Neural cell (in vitro differentiated cells): ENCODE data around the gene NUDCD3. TPM values are rescaled to one million over a fixed set of nuclear protein-coding genes. Genes with fewer than 3 reads are reported as not detected.

Experiments
- H2AFZ ChIP-seq: fragments of 200-600, 300-800 bp; sonication (generic), shearing (Covaris generic); 2 replicates; pipeline ENCODE4 v1.6.0; 2014; ENCODE audit warnings: low read depth, mild to moderate bottlenecking, antibody characterized with exemption, low read length, moderate library complexity
- H3F3A ChIP-seq: fragments of 200-600 bp; shearing (Covaris generic); 2 replicates; pipeline ENCODE4 v1.6.1; 2016; ENCODE audit warnings: mild to moderate bottlenecking, moderate library complexity, mixed read lengths, antibody characterized with exemption, low read length; ENCODE audit not compliant: insufficient read depth, poor library complexity, severe bottlenecking
- H3K27ac ChIP-seq: fragments of 200-600, 300-800 bp; sonication (generic), shearing (Covaris generic); 2 replicates; pipeline ENCODE4 v1.5.1; 2014; ENCODE audit warnings: mild to moderate bottlenecking, low read length, moderate library complexity
- H3K27me3 ChIP-seq: fragments of 300-800, 200-600 bp; sonication (generic), shearing (Covaris generic); 2 replicates; pipeline ENCODE4 v1.6.0; 2014; ENCODE audit warnings: mild to moderate bottlenecking, low read depth, low read length, moderate library complexity; ENCODE audit not compliant: insufficient read depth
- H3K36me3 ChIP-seq: fragments of 300-800, 200-600 bp; sonication (generic), shearing (Covaris generic); 2 replicates; pipeline ENCODE4 v1.5.1; 2014; ENCODE audit warnings: mild to moderate bottlenecking, antibody characterized with exemption, low read length, moderate library complexity; ENCODE audit not compliant: insufficient read depth
- H3K4me2 ChIP-seq: fragments of 300-800, 200-600 bp; sonication (generic), shearing (Covaris generic); 2 replicates; pipeline ENCODE4 v1.6.0; 2014; ENCODE audit warnings: mild to moderate bottlenecking, low read length
- H3K4me3 ChIP-seq: fragments of 300-800, 200-600 bp; sonication (generic), shearing (Covaris generic); 2 replicates; pipeline ENCODE4 v1.5.1; 2014; ENCODE audit warnings: mild to moderate bottlenecking, low read length, moderate library complexity
- H3K79me2 ChIP-seq: fragments of 200-600 bp; shearing (Covaris generic); replicated peaks from 2 replicates; pipeline ENCODE4 v1.6.0; 2014; ENCODE audit warnings: mild to moderate bottlenecking, low read length, moderate library complexity; ENCODE audit not compliant: insufficient read depth
- H3K9ac ChIP-seq: fragments of 300-800, 200-600 bp; sonication (generic), shearing (Covaris generic); 2 replicates; pipeline ENCODE4 v1.6.1; 2016; ENCODE audit warnings: mild to moderate bottlenecking, low read length, mixed read lengths
- H3K9me2 ChIP-seq: fragments of 200-600 bp; shearing (Covaris generic); 2 replicates; pipeline ENCODE4 v1.6.1; 2016; ENCODE audit warnings: mild to moderate bottlenecking, low read length, mixed read lengths; ENCODE audit not compliant: insufficient read depth
- H3K9me3 ChIP-seq: fragments of 200-600, 300-800 bp; sonication (generic), shearing (Covaris generic); 2 replicates; pipeline ENCODE4 v1.6.1; 2016; ENCODE audit warnings: mild to moderate bottlenecking, mixed run types, low read length, moderate library complexity, mixed read lengths
- H4K20me1 ChIP-seq: fragments of 200-600 bp; shearing (Covaris generic); 2 replicates; pipeline ENCODE4 v1.6.1; 2016; ENCODE audit warnings: mild to moderate bottlenecking, mixed run types; ENCODE audit not compliant: insufficient read depth
- CTCF ChIP-seq: fragments of 450-650 bp; IDR thresholded peaks from 2 replicates; pipeline ENCODE4 v1.5.1; 2014; ENCODE audit warnings: antibody characterized with exemption, mild to moderate bottlenecking, moderate library complexity; ENCODE audit not compliant: poor library complexity, severe bottlenecking
- EP300 ChIP-seq: fragments of 450-650 bp; conservative IDR thresholded peaks from 2 replicates; pipeline ENCODE4 v1.6.1; 2014; ENCODE audit warnings: antibody characterized with exemption, mild to moderate bottlenecking, moderate library complexity; ENCODE audit not compliant: poor library complexity, severe bottlenecking
- EZH2 ChIP-seq: fragments of 200-600, 300-800 bp; shearing (Covaris generic), sonication (generic); IDR thresholded peaks from 2 replicates; pipeline ENCODE4 v1.6.1; 2014; ENCODE audit warnings: antibody characterized with exemption, low read length, borderline replicate concordance, mild to moderate bottlenecking; ENCODE audit not compliant: insufficient read depth, poor library complexity, severe bottlenecking
- MXI1 ChIP-seq: fragments of 450-650 bp; conservative IDR thresholded peaks from 2 replicates; pipeline ENCODE4 v1.6.1; 2014; ENCODE audit warnings: antibody characterized with exemption, mild to moderate bottlenecking; ENCODE audit not compliant: poor library complexity, severe bottlenecking
- POLR2AphosphoS5 ChIP-seq: IDR thresholded peaks from 2 replicates; pipeline ENCODE4 v1.6.1; 2012
- RAD21 ChIP-seq: fragments of 450-650 bp; conservative IDR thresholded peaks from 2 replicates; pipeline ENCODE4 v1.6.1; 2014; ENCODE audit warnings: antibody characterized with exemption, mild to moderate bottlenecking, moderate library complexity
- REST ChIP-seq: IDR thresholded peaks from 2 replicates; pipeline ENCODE4 v1.6.1; 2012; ENCODE audit warnings: borderline replicate concordance
- SMC3 ChIP-seq: fragments of 450-650 bp; conservative IDR thresholded peaks from 2 replicates; pipeline ENCODE4 v1.6.1; 2014; ENCODE audit warnings: antibody characterized with exemption, mild to moderate bottlenecking, moderate library complexity; ENCODE audit not compliant: poor library complexity
- TAF1 ChIP-seq: IDR thresholded peaks from 2 replicates; pipeline ENCODE4 v1.6.1; 2012; ENCODE audit warnings: low read depth
- polyA plus RNA-seq: library from polyadenylated mRNA; depleted of rRNA; stranded (reverse); fragments of >200 nt; gene quantifications from 2 replicates; pipeline ENCODE4 v1.2.3, GENCODE V29; 2014

NUDCD3 gene
- polyA plus RNA-seq, 1 donor from 2014 or later = 69.9 TPM

GRCh38 chr7:44441079-44441478, 49.4 kb downstream of the NUDCD3 start:
- H3K9me3 ChIP-seq = no peaks in the 10 kb centered on the region
- no peaks in the 10 kb centered on the region for H3K27me3 ChIP-seq
- no peak overlapping the region for H3K9ac ChIP-seq
- H3K9me2 ChIP-seq = no peaks in the 10 kb centered on the region
- no peak overlapping the region for H3K4me3 ChIP-seq
- no peak for TF ChIP-seq SMC3
- TF ChIP-seq RAD21 = no peak
- no peak for TF ChIP-seq MXI1
- H3K79me2 ChIP-seq = peaks cover 7% of the 10 kb centered on the region
- H4K20me1 ChIP-seq = no peaks in the 10 kb centered on the region
- H3K36me3 ChIP-seq = no peaks in the 10 kb centered on the region
- H3K4me2 ChIP-seq = no peak overlapping the region
- no peak overlapping the region for H2AFZ ChIP-seq
- H3K27ac ChIP-seq = no peak overlapping the region
- no peaks in the 10 kb centered on the region for H3F3A ChIP-seq

GRCh38 chr7:44440577-44441078, 49.8 kb downstream of the NUDCD3 start:
- H3K4me3 ChIP-seq = no peak overlapping the region
- no peak overlapping the region for H2AFZ ChIP-seq
- no peak overlapping the region for H3K27ac ChIP-seq
- no peaks in the 10 kb centered on the region for H3K9me2 ChIP-seq
- H3K79me2 ChIP-seq = peaks cover 7% of the 10 kb centered on the region
- no peaks in the 10 kb centered on the region for H3K9me3 ChIP-seq
- H3K9ac ChIP-seq = no peak overlapping the region
- no peaks in the 10 kb centered on the region for H4K20me1 ChIP-seq
- no peaks in the 10 kb centered on the region for H3K27me3 ChIP-seq
- no peaks in the 10 kb centered on the region for H3K36me3 ChIP-seq
- H3K4me2 ChIP-seq = no peak overlapping the region
- TF ChIP-seq REST (no peak), EZH2 (no peak), RAD21 (no peak), TAF1 (no peak), POLR2AphosphoS5 (no peak), CTCF (no peak), MXI1 (no peak), EP300 (no peak), SMC3 (no peak)
- no peaks in the 10 kb centered on the region for H3F3A ChIP-seq

- H3K27me3 ChIP-seq = no peaks in the 10 kb centered on the region
- H3K9me2 ChIP-seq = no peaks in the 10 kb centered on the region
- no peak overlapping the region for H3K4me2 ChIP-seq
- no peaks in the 10 kb centered on the region for H3K9me3 ChIP-seq
- H3K9ac ChIP-seq = no peak overlapping the region
- no peaks in the 10 kb centered on the region for H3F3A ChIP-seq
- no peaks in the 10 kb centered on the region for H4K20me1 ChIP-seq
- TF ChIP-seq SMC3 (no peak), CTCF (no peak), REST (no peak), MXI1 (no peak), RAD21 (no peak), TAF1 (no peak), EP300 (no peak), EZH2 (no peak), POLR2AphosphoS5 (no peak)
- peaks cover 7% of the 10 kb centered on the region for H3K79me2 ChIP-seq
- no peak overlapping the region for H3K4me3 ChIP-seq
- H3K27ac ChIP-seq = no peak overlapping the region
- H2AFZ ChIP-seq = no peak overlapping the region
- no peaks in the 10 kb centered on the region for H3K36me3 ChIP-seq
Measured at GRCh38 chr7:44439926-44440325, 50.5 kb downstream of the NUDCD3 start.
